GM21723 (cell line): ENCODE data around the gene ADGRD2.

Experiments used
- ATAC-seq: cut with Tn5 transposase; IDR thresholded peaks from one replicate; pipeline ENCODE4 v1.9.1; 2021; ENCODE audit warnings: mild to moderate bottlenecking, moderate library complexity; ENCODE audit not compliant: unreplicated experiment

Gene ADGRD2

GRCh38 chr9:124506931-124507879 is 57.0 kb downstream of the ADGRD2 start, which contains the start of gene NR5A1:
NR5A1 (minus strand) TSS chr9:124507399; CDS start chr9:124503395, 4,004 bp downstream.
- no peak for ATAC-seq

DNA sequence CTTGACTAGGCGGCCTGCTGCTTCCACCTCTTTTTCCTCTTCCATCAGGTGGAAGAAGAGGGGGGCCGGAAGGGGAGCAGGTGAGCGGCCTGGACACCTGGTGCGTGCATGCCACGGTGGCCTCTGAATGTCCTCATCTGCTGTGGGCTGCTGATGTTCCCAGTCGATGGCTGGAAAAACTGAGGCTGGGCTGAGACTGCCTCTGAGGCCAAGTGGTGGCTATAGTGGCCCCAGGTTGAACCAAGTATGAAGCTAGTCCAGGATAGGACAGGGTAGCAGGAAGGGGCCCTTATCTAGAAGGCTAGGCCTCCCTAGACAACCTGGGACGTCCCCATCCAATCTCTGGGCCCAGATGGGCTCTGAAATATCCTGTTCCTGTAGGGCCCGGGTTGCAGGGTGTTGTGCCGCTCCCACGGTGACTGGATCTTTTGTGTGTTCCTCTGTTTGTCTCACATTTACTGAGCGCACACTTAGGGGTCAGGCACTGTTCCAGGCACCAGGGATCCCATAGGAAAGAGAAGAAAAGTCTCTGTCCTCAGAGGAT is 57.7 kb downstream of the ADGRD2 start:
- ATAC-seq: no peak

- no peak for ATAC-seq
Measured at GRCh38 chr9:124510650-124511425, 60.6 kb downstream of the ADGRD2 start.

DNA sequence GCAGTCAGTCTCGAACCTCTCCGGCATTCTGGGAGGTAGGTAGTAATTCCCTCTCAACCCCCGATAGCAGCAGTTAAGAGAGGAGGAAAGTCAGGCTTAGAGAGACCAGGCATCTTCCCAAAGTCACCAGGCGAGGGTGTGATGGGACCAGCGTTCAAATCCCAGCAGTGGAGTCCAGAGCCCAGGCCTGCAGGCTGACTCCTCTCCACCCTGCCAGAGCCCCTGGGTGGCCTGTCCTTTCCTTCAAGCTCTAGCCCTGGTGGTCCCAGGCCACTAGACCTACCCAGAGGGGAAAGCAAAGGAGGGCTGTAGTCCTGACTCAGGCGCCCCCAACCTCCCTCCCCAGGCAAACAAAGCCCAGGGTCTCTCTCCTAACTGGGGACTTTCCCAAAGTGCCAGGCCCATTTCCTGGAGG is 61.2 kb downstream of the ADGRD2 start:
- no peak for ATAC-seq

DNA sequence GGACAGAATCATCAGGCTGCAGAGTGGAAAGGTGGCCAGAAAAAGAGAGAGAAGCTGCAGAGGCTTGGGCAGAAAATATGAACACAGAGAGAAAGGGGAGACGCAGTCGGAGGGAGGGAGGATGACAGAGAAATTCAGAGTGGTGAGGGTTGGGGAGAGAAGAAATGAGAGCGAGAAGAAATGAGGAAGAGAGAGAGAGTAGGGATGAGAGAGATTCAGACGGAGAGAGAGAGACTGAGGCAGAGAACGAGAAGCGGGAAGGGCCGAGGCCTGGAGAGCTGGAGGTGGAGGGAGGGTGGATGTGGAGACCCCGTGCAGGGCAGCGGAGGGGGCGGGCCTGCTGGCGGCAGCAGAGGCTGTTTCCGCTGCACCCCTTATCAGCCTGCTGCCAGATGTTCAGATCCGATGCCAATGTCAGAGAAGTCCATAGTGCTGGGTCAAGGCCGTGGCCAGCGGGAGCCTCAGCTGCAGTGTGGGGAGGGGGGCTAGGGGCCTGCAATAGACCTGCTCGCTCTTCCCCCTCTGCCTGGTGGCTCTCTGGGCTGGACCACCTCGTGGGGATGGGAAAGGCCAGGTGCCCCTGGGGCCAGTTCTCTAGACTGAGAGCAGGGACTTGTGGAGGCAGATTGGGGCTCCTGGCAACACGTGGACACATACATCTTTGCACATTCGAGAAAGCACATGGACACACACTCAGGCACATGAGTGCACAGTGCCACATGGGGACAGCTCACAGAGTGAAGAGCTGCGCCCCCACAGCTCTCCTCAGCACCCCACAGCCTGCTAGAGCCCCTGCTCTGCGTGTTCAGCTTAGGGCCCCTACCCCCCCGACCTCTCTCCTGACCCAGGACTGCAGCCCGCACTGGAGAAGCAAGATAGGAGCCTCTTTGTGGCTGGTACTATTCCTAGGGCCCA is 61.9 kb downstream of the ADGRD2 start:
- ATAC-seq: no peak

GRCh38 chr9:124512806-124513204 is 62.6 kb downstream of the ADGRD2 start:
- ATAC-seq: no peak

DNA sequence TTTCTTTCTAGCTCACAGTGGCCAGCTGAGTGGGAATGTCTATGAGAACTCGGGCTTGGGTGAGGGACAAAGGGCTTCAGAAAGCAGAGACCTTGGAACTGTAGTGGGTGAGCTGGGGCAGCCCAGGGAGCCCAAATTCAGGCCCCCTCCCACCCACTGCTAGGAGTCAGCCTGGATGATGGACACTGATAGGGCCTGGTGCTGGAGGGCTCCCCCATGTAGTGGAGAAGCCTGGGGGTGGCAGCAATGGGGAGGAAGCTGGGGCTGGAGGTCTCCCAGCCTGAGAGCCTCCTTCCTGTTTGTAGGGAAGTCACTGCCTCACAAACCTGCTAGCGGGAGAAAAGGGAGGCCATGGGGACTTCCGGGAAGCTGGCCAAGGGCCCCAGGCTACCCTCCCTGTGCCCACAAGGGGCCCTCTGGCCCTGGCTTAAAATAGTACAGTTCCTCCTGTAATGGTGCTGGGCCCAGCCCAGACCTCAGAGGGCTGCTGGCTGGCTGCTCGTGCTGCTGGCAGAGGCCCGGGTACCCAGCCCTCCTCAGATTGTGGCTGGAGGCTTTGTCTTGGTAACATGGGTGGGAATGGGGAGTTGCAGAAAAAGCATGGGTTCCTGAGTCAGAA is 63.2 kb downstream of the ADGRD2 start:
- no peak for ATAC-seq

- ATAC-seq: no peak
Measured at GRCh38 chr9:124514125-124514524, 63.9 kb downstream of the ADGRD2 start.

DNA sequence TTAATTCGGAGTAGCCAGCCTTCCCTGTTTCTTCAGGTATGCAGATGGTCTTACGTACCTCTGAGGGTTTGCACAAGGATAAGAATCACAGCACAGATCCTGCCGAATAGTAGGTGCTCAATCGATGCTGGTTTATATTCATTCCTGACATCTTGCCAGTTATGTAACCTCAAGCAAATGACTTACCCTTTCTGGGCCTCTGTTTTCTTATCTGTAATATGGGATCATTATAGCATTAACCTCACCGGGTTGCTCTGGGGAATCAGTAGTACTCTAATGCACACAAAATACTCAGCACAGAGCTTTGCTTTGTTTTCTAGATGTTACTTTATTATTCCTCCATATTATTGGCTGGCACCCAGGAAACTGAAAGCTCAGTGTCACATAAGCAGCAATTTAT is 64.6 kb downstream of the ADGRD2 start:
- ATAC-seq: no peak

DNA sequence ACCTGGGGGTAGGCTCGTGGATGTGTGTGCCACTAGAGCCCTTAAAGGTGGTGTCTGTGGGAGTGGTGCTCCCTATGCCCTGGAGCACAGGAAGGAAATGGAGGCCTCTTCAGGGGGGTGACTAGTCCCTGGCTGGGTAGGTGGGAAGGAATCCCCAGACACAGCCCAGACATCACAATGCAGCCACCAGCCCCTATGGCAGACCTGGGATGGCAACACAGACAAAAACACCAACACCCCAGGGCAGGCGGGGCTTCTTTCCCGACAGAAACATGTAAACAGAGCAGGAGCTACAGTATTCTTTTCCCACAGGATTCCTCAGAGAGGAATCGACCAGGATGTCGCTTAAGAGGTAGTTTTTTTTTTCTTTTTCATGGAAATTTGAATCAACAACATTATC is 67.3 kb downstream of the ADGRD2 start:
- no peak for ATAC-seq

GRCh38 chr9:124518116-124518515 is 67.9 kb downstream of the ADGRD2 start:
- ATAC-seq: no peak

DNA sequence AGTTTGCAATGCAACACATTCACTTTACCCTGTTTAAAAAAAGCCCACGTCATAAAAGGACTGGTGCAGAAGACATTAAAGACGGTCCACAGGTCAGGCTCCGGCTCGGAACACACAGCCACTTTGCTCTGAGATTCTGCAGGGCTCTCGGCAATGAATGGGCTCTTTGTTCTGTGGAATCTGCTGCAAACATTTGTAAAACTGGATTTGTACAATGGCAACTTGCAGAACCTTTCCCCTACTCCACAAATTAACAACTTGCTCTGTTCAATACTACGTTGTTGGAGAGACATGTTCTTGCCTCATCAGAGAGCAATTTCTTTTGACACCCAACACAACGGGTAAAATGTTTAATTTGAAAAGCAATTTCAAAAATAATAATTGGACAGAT is 70.0 kb downstream of the ADGRD2 start:
- ATAC-seq: no peak

GRCh38 chr9:124521142-124521541 is 70.9 kb downstream of the ADGRD2 start:
- no peak for ATAC-seq

GRCh38 chr9:124522121-124523098 is 72.2 kb downstream of the ADGRD2 start:
- no peak for ATAC-seq

- no peak for ATAC-seq
Measured at GRCh38 chr9:124526174-124526573, 75.9 kb downstream of the ADGRD2 start.

- ATAC-seq: no peak
Measured at GRCh38 chr9:124527781-124528180, 77.5 kb downstream of the ADGRD2 start.
